Measurements from ENCODE around the gene HOMER3. TPM values are rescaled to one million over a fixed set of nuclear protein-coding genes. Genes with fewer than 3 reads are reported as not detected.

Gene HOMER3
- total and polyA plus RNA-seq, 9 donors, result 7.8 to 29.2 (median 18.6) TPM

- Histone ChIP-seq H3K4me3 (no peak overlapping the region), H3K27me3 (no peaks in the 10 kb centered on the region), H3K27ac (no peak overlapping the region), H3K9me3 (no peaks in the 10 kb centered on the region), H3K4me1 (ENCODE audit: insufficient read depth) (peaks cover 2% of the 10 kb centered on the region), H3K36me3 (no peaks in the 10 kb centered on the region)
- intact Hi-C loops (cut with DNase I), result no loop called here
- WGBS, 3 donors, result 78 to 83% (median 82%) methylated on average over 22 to 26 of the region's 26 CpGs
- DNase-seq, result no peak
- TF ChIP-seq, protein P1, sequence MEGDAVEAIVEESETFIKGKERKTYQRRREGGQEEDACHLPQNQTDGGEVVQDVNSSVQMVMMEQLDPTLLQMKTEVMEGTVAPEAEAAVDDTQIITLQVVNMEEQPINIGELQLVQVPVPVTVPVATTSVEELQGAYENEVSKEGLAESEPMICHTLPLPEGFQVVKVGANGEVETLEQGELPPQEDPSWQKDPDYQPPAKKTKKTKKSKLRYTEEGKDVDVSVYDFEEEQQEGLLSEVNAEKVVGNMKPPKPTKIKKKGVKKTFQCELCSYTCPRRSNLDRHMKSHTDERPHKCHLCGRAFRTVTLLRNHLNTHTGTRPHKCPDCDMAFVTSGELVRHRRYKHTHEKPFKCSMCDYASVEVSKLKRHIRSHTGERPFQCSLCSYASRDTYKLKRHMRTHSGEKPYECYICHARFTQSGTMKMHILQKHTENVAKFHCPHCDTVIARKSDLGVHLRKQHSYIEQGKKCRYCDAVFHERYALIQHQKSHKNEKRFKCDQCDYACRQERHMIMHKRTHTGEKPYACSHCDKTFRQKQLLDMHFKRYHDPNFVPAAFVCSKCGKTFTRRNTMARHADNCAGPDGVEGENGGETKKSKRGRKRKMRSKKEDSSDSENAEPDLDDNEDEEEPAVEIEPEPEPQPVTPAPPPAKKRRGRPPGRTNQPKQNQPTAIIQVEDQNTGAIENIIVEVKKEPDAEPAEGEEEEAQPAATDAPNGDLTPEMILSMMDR (IDR thresholded peaks at IDR 0.05), result no peak
- TF ChIP-seq POLR2A (IDR thresholded peaks at IDR 0.05) (no peak), EP300 (IDR thresholded peaks at IDR 0.05) (no peak)
Measured at GRCh38 chr19:18928018-18928805, 12.8 kb downstream of the HOMER3 start.

- TF ChIP-seq EP300 (IDR thresholded peaks at IDR 0.05), result no peak
- TF ChIP-seq POLR2A (IDR thresholded peaks at IDR 0.05), result no peak
- TF ChIP-seq, protein P1 (IDR thresholded peaks at IDR 0.05), result no peak
- no peaks in the 10 kb centered on the region for H3K36me3 ChIP-seq
- H3K27ac ChIP-seq, result no peak overlapping the region
- DNase-seq, result no peak
- H3K4me1 ChIP-seq (ENCODE audit: insufficient read depth), result no peaks in the 10 kb centered on the region
- H3K9me3 ChIP-seq, result no peaks in the 10 kb centered on the region
- H3K27me3 ChIP-seq, result no peaks in the 10 kb centered on the region
- 86 to 94% (median 88%) methylated on average over 13 to 15 of the region's 15 CpGs for WGBS, 3 donors
- no peak overlapping the region for H3K4me3 ChIP-seq
- intact Hi-C loops (cut with DNase I), result no loop called here
Measured at GRCh38 chr19:18924684-18925213, 16.3 kb downstream of the HOMER3 start.

- DNase-seq, result no peak
- Histone ChIP-seq H3K9me3 (no peaks in the 10 kb centered on the region), H3K4me3 (no peak overlapping the region), H3K27me3 (no peaks in the 10 kb centered on the region), H3K4me1 (ENCODE audit: insufficient read depth) (peaks cover 6% of the 10 kb centered on the region), H3K36me3 (no peaks in the 10 kb centered on the region), H3K27ac (no peak overlapping the region)
- 70 to 79% (median 77%) methylated on average over 26 to 29 of the region's 29 CpGs for WGBS, 3 donors
- TF ChIP-seq EP300 (IDR thresholded peaks at IDR 0.05), result no peak
- TF ChIP-seq, protein P1 (IDR thresholded peaks at IDR 0.05), result no peak
- no peak for TF ChIP-seq POLR2A (IDR thresholded peaks at IDR 0.05)
- intact Hi-C loops (cut with DNase I), result no loop called here
Measured at GRCh38 chr19:18922228-18922985, 18.6 kb downstream of the HOMER3 start.

DNA sequence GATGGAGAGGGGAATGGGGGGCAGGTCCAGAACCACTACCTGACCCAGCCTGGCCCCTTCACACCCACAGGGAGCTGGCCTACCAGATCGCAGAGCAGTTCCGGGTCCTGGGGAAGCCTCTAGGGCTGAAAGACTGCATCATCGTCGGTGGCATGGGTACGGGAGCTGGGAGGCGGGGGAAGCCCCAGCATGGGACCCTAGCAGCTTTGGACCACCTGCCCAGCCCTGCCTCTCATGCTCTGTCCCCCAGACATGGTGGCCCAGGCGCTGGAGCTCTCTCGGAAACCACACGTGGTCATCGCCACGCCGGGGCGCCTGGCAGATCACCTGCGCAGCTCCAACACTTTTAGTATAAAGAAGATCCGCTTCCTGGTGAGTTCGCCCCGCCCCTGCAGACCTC lies 19.4 kb downstream of the HOMER3 start:
- DNase-seq, result no peak
- no peak overlapping the region for H3K4me3 ChIP-seq
- H3K36me3 ChIP-seq, result no peaks in the 10 kb centered on the region
- peaks cover 6% of the 10 kb centered on the region for H3K4me1 ChIP-seq (ENCODE audit: insufficient read depth)
- H3K27ac ChIP-seq, result no peak overlapping the region
- no peaks in the 10 kb centered on the region for H3K27me3 ChIP-seq
- TF ChIP-seq EP300 (IDR thresholded peaks at IDR 0.05) (no peak), POLR2A (IDR thresholded peaks at IDR 0.05) (no peak)
- TF ChIP-seq, protein P1 (IDR thresholded peaks at IDR 0.05), result no peak
- H3K9me3 ChIP-seq, result no peaks in the 10 kb centered on the region
- 90 to 96% (median 91%) methylated on average over 15 to 17 of the region's 17 CpGs for WGBS, 3 donors
- intact Hi-C loops (cut with DNase I), result no loop called here

All from ovary (tissue), 9 donors.